Left kidney (tissue), 8 donors: ENCODE results near the gene KLK7. TPM values are rescaled to one million over a fixed set of nuclear protein-coding genes. Genes with fewer than 3 reads are reported as not detected.

Experiments
- DNase-seq: peaks from one replicate; pipeline ENCODE4 v3.0.0-alpha.2; 2013
- long read RNA-seq, 8 donors: transcript quantifications; one replicate each; lab custom pipeline, GENCODE V29; 2026
- polyA plus RNA-seq: library from polyadenylated mRNA; unstranded; fragments of 120-200 nt; gene quantifications from one replicate; pipeline ENCODE4 v1.2.1, GENCODE V29; 2013; ENCODE audit not compliant: insufficient read length

KLK7 gene
- polyA plus RNA-seq, result 4.6 TPM
- long read RNA-seq, donor 1, partial matches to known transcripts, result 0 of 3 reads
- long read RNA-seq, donor 1, other reads (novel, unspliced or antisense), result 0 of 3 reads
- long read RNA-seq, donor 2, partial matches to known transcripts, result 0 of 2 reads
- long read RNA-seq, donor 2, other reads (novel, unspliced or antisense), result 0 of 2 reads
- long read RNA-seq, donor 3, partial matches to known transcripts, result 0 of 1 reads
- long read RNA-seq, donor 3, other reads (novel, unspliced or antisense), result 0 of 1 reads
- long read RNA-seq, donor 4, result 0 reads
- long read RNA-seq, donor 5, transcript KLK7-205 (6 exons, 1,756 nt), result major isoform, 6 of 8 reads
- long read RNA-seq, donor 5, partial matches to known transcripts, result 0 of 8 reads
- long read RNA-seq, donor 5, other reads (novel, unspliced or antisense), result 0 of 8 reads
- long read RNA-seq, donor 6, partial matches to known transcripts, result 0 of 2 reads
- long read RNA-seq, donor 6, other reads (novel, unspliced or antisense), result 0 of 2 reads
- long read RNA-seq, donor 7, partial matches to known transcripts, result 0 of 1 reads
- long read RNA-seq, donor 7, other reads (novel, unspliced or antisense), result 0 of 1 reads
- long read RNA-seq, donor 8, partial matches to known transcripts, result 0 of 2 reads
- long read RNA-seq, donor 8, other reads (novel, unspliced or antisense), result 0 of 2 reads

GRCh38 chr19:50983625-50984292 lies at the start of gene KLK7:
Gene KLK7 (minus strand): TSS chr19:50983917. CDS start chr19:50982399, 1,518 bp downstream.
- DNase-seq, result no peak

GRCh38 chr19:51031880-51032225 lies 48.1 kb upstream of the KLK7 start:
- DNase-seq, result no peak

- no peak for DNase-seq
These were observed 47.6 kb upstream of the KLK7 start for GRCh38 chr19:51031220-51031879.

GRCh38 chr19:51030631-51031030 lies 46.9 kb upstream of the KLK7 start:
- DNase-seq, result no peak

- DNase-seq, result no peak
These were observed 46.0 kb upstream of the KLK7 start for GRCh38 chr19:51029718-51030117.

- no peak for DNase-seq
These were observed 44.2 kb upstream of the KLK7 start for GRCh38 chr19:51027873-51028272.

- DNase-seq, result no peak
These were observed 43.5 kb upstream of the KLK7 start for GRCh38 chr19:51027126-51027806.

GRCh38 chr19:51026554-51026831 lies 42.8 kb upstream of the KLK7 start, which contains the start of gene KLK11:
Gene KLK11 (minus strand): TSS chr19:51026616. CDS start chr19:51025631, 985 bp downstream.
- DNase-seq, result no peak

GRCh38 chr19:51025809-51026553 lies 42.3 kb upstream of the KLK7 start:
- DNase-seq, result no peak

- no peak for DNase-seq
These were observed 41.7 kb upstream of the KLK7 start for GRCh38 chr19:51025401-51025800.

- DNase-seq, result no peak
These were observed 41.2 kb upstream of the KLK7 start for GRCh38 chr19:51024924-51025323.

- DNase-seq, result no peak
These were observed 40.2 kb upstream of the KLK7 start for GRCh38 chr19:51023946-51024345.

- no peak for DNase-seq
These were observed 38.8 kb upstream of the KLK7 start for GRCh38 chr19:51022526-51022925.

GRCh38 chr19:51020988-51021651 lies 37.4 kb upstream of the KLK7 start:
- peak; percentile 59 for DNase-seq

GRCh38 chr19:51019544-51019925 lies 35.8 kb upstream of the KLK7 start, which contains the start of gene KLK10:
Gene KLK10 (minus strand): TSS chr19:51019709. CDS start chr19:51019130, 579 bp downstream.
- DNase-seq, result no peak

GRCh38 chr19:51018745-51019543 lies 35.2 kb upstream of the KLK7 start:
- DNase-seq, result no peak

GRCh38 chr19:51016798-51017683 lies 33.3 kb upstream of the KLK7 start:
- DNase-seq, result peak; percentile 51

GRCh38 chr19:51015691-51016267 lies 32.1 kb upstream of the KLK7 start:
- DNase-seq, result no peak
